Stomach smooth muscle (tissue), 2 donors: ENCODE measurements around the gene COG5.

Experiments used
- H3K27ac ChIP-seq: one replicate; pipeline ENCODE4 v1.7.0; 2013; ENCODE audit warnings: mild to moderate bottlenecking, low read length, inconsistent platforms
- H3K27me3 ChIP-seq, 2 donors: one replicate each; pipeline ENCODE4 v1.7.0; 2013; ENCODE audit warnings: low read length in 2 of 2; ENCODE audit not compliant: insufficient read depth in 2 of 2, control insufficient read depth in 1 of 2
- H3K36me3 ChIP-seq, 2 donors: one replicate each; pipeline ENCODE4 v1.7.0; 2013; ENCODE audit warnings: low read length in 2 of 2; ENCODE audit not compliant: control insufficient read depth in 2 of 2, insufficient read depth in 2 of 2
- H3K4me1 ChIP-seq: one replicate; pipeline ENCODE4 v1.7.0; 2013; ENCODE audit warnings: low read length; ENCODE audit not compliant: control insufficient read depth, insufficient read depth
- H3K4me3 ChIP-seq, 2 donors: one replicate each; pipeline ENCODE4 v1.7.0; 2013; ENCODE audit warnings: low read length in 2 of 2
- H3K9ac ChIP-seq, 2 donors: one replicate each; pipeline ENCODE4 v1.7.0; 2013; ENCODE audit warnings: low read length in 2 of 2, mild to moderate bottlenecking in 1 of 2
- H3K9me3 ChIP-seq, 2 donors: one replicate each; pipeline ENCODE4 v1.7.0; 2013; ENCODE audit warnings: low read length in 2 of 2; ENCODE audit not compliant: control insufficient read depth in 2 of 2
- donor health status: healthy.
- donor health status: Pancreatic carcinoma.

Gene COG5

GRCh38 chr7:107277331-107277730 is 286.4 kb downstream of the COG5 start:
- no peak overlapping the region for H3K27ac ChIP-seq
- no peak overlapping the region for H3K9ac ChIP-seq
- no peaks in the 10 kb centered on the region for H3K4me1 ChIP-seq
- H3K9me3 ChIP-seq = no peaks in the 10 kb centered on the region
- H3K36me3 ChIP-seq = no peaks in the 10 kb centered on the region
- peak overlapping the region; percentile 40 for H3K4me3 ChIP-seq
- no peaks in the 10 kb centered on the region for H3K27me3 ChIP-seq

- Histone ChIP-seq H3K9ac (no peak overlapping the region), H3K36me3 (no peaks in the 10 kb centered on the region), H3K27me3 (no peaks in the 10 kb centered on the region), H3K9me3 (no peaks in the 10 kb centered on the region), H3K27ac (no peak overlapping the region), H3K4me1 (no peaks in the 10 kb centered on the region), H3K4me3 (no peak overlapping the region)
Observed at GRCh38 chr7:107276220-107276827, 287.4 kb downstream of the COG5 start.

GRCh38 chr7:107274506-107274905 is 289.2 kb downstream of the COG5 start:
- H3K36me3 ChIP-seq = peaks cover 2 to 4% of the 10 kb centered on the region in 2 donors
- no peaks in the 10 kb centered on the region for H3K9me3 ChIP-seq
- H3K4me3 ChIP-seq = no peak overlapping the region
- H3K27ac ChIP-seq = no peak overlapping the region
- no peak overlapping the region for H3K9ac ChIP-seq
- no peaks in the 10 kb centered on the region for H3K27me3 ChIP-seq
- H3K4me1 ChIP-seq = no peaks in the 10 kb centered on the region

GRCh38 chr7:107269790-107270189 is 293.9 kb downstream of the COG5 start:
- no peak overlapping the region for H3K27ac ChIP-seq
- no peak overlapping the region for H3K4me3 ChIP-seq
- no peaks in the 10 kb centered on the region for H3K9me3 ChIP-seq
- no peaks in the 10 kb centered on the region for H3K27me3 ChIP-seq
- no peak overlapping the region for H3K9ac ChIP-seq
- no peaks in the 10 kb centered on the region for H3K4me1 ChIP-seq
- peaks cover 2 to 4% of the 10 kb centered on the region in 2 donors for H3K36me3 ChIP-seq

- no peak overlapping the region for H3K9ac ChIP-seq
- no peaks in the 10 kb centered on the region for H3K9me3 ChIP-seq
- H3K4me3 ChIP-seq = no peak overlapping the region
- peaks cover 2 to 4% of the 10 kb centered on the region in 2 donors for H3K36me3 ChIP-seq
- no peaks in the 10 kb centered on the region for H3K4me1 ChIP-seq
- no peak overlapping the region for H3K27ac ChIP-seq
- no peaks in the 10 kb centered on the region for H3K27me3 ChIP-seq
Observed at GRCh38 chr7:107268594-107268993, 295.1 kb downstream of the COG5 start.

GRCh38 chr7:107267138-107267537 is 296.6 kb downstream of the COG5 start:
- Histone ChIP-seq H3K27ac (no peak overlapping the region), H3K36me3 (peaks cover 2 to 4% of the 10 kb centered on the region in 2 donors), H3K9ac (no peak overlapping the region), H3K4me3 (no peak overlapping the region), H3K27me3 (no peaks in the 10 kb centered on the region), H3K9me3 (no peaks in the 10 kb centered on the region), H3K4me1 (no peaks in the 10 kb centered on the region)

GRCh38 chr7:107264723-107265122 is 299.0 kb downstream of the COG5 start:
- Histone ChIP-seq H3K36me3 (peaks cover 0 to 1% of the 10 kb centered on the region in 2 donors), H3K27ac (no peak overlapping the region), H3K9me3 (no peaks in the 10 kb centered on the region), H3K27me3 (no peaks in the 10 kb centered on the region), H3K4me3 (no peak overlapping the region), H3K9ac (no peak overlapping the region), H3K4me1 (no peaks in the 10 kb centered on the region)

GRCh38 chr7:107262857-107263256 is 300.9 kb downstream of the COG5 start:
- Histone ChIP-seq H3K36me3 (no peaks in the 10 kb centered on the region), H3K9ac (no peak overlapping the region), H3K27me3 (no peaks in the 10 kb centered on the region), H3K4me3 (no peak overlapping the region), H3K27ac (no peak overlapping the region), H3K4me1 (no peaks in the 10 kb centered on the region), H3K9me3 (no peaks in the 10 kb centered on the region)

- Histone ChIP-seq H3K36me3 (no peaks in the 10 kb centered on the region), H3K9ac (no peak overlapping the region), H3K4me3 (no peak overlapping the region), H3K9me3 (no peaks in the 10 kb centered on the region), H3K4me1 (no peaks in the 10 kb centered on the region), H3K27me3 (no peaks in the 10 kb centered on the region), H3K27ac (no peak overlapping the region)
Observed at GRCh38 chr7:107258737-107259136, 305.0 kb downstream of the COG5 start.

GRCh38 chr7:107255602-107256001 is 308.1 kb downstream of the COG5 start:
- Histone ChIP-seq H3K27me3 (no peaks in the 10 kb centered on the region), H3K4me3 (no peak overlapping the region), H3K9me3 (peaks cover 0 to 2% of the 10 kb centered on the region in 2 donors), H3K36me3 (no peaks in the 10 kb centered on the region), H3K27ac (no peak overlapping the region), H3K9ac (no peak overlapping the region), H3K4me1 (no peaks in the 10 kb centered on the region)

- Histone ChIP-seq H3K4me3 (no peak overlapping the region), H3K36me3 (no peaks in the 10 kb centered on the region), H3K9me3 (peaks cover 0 to 2% of the 10 kb centered on the region in 2 donors), H3K27ac (no peak overlapping the region), H3K27me3 (no peaks in the 10 kb centered on the region), H3K4me1 (no peaks in the 10 kb centered on the region), H3K9ac (no peak overlapping the region)
Observed at GRCh38 chr7:107254398-107254985, 309.2 kb downstream of the COG5 start.
